Activated CD8-positive, alpha-beta memory T cell treated with anti-CD3 and anti-CD28 coated beads for 1 hour (primary cell): ENCODE data around the gene OR2W1.
A peak's percentile ranks its signal among the peaks of the same experiment; 100 is the strongest.

Experiments used
- DNase-seq, 2 donors: peaks; one replicate each; pipeline ENCODE4 v3.0.0-alpha.2; 2020; ENCODE audit warnings: low read depth in 1 of 2; ENCODE audit errors: extremely low read depth in 1 of 2

Gene OR2W1, protein sequence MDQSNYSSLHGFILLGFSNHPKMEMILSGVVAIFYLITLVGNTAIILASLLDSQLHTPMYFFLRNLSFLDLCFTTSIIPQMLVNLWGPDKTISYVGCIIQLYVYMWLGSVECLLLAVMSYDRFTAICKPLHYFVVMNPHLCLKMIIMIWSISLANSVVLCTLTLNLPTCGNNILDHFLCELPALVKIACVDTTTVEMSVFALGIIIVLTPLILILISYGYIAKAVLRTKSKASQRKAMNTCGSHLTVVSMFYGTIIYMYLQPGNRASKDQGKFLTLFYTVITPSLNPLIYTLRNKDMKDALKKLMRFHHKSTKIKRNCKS

GRCh38 chr6:29045075-29045474 is at the start of gene OR2W1:
TSS of gene OR2W1 (minus strand) at chr6:29045175. CDS start at chr6:29045175, 0 bp downstream.
- DNase-seq: no peak

DNA sequence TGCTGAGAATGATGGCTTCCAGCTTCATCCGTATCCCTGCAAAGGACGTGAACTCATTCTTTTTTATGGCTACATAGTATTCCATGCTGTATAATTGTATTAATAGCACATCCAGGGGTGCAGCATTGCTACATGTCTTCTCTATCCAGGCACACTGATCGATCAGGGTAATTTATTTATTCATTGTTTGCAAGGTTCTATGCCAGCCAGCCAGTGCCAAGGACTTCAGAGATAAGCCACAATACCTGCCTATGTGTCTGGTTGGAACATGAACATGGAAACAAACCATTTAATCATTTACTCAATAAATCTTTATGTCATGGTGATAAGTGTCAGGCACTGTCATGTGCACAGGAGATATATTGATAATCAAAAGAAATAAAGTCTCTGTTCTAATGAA is 48.0 kb upstream of the OR2W1 start:
- DNase-seq: no peak

DNA sequence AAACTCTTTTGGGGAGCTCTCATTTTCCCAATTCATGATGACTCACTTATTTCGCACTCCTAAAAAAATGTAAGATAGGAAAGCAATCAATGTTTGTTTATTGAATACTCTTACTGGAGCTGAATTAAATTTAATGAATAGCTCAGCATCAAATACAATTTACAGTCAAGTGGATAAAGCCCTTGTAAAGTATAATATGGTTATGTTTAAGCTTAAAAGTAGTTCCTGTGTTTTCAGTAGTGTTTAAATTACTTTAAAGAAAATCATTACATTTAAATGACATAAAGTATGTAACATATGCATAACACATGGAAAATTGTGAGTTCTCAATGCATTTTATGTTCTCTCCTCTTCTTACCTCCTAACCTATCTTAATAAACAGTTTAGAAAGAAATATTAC is 42.2 kb upstream of the OR2W1 start, which contains the start of gene OR2B3:
Gene OR2B3, minus strand, starts transcription at position 101 of the 400 bp plus-strand sequence. Its CDS starts 65 bp downstream, at position 36.
- no peak for DNase-seq

- no peak for DNase-seq
These were observed 37.5 kb upstream of the OR2W1 start for GRCh38 chr6:29082457-29082856.

DNA sequence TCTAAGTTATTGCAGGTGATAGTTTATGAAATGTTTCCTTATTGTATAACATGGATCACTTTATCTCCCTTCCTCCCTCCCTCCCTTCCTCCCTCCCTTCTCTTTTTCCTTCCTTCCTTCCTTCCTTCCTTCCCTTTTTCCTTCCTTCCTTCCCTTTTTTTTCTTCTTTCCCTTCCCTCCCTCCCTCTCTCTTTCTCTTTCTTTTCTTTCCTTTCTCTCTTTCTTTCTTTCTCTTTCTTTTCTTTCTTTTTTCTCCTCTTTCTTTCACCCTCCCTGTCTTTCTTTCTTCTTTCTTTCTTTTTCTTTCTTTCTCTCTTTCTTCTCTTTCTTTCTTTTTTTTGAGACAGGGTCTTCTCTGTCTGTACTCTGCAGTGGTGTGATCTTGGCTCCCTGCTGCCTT is 36.3 kb upstream of the OR2W1 start:
- DNase-seq: no peak

- no peak for DNase-seq
These were observed 34.2 kb upstream of the OR2W1 start for GRCh38 chr6:29079203-29079602.

DNA sequence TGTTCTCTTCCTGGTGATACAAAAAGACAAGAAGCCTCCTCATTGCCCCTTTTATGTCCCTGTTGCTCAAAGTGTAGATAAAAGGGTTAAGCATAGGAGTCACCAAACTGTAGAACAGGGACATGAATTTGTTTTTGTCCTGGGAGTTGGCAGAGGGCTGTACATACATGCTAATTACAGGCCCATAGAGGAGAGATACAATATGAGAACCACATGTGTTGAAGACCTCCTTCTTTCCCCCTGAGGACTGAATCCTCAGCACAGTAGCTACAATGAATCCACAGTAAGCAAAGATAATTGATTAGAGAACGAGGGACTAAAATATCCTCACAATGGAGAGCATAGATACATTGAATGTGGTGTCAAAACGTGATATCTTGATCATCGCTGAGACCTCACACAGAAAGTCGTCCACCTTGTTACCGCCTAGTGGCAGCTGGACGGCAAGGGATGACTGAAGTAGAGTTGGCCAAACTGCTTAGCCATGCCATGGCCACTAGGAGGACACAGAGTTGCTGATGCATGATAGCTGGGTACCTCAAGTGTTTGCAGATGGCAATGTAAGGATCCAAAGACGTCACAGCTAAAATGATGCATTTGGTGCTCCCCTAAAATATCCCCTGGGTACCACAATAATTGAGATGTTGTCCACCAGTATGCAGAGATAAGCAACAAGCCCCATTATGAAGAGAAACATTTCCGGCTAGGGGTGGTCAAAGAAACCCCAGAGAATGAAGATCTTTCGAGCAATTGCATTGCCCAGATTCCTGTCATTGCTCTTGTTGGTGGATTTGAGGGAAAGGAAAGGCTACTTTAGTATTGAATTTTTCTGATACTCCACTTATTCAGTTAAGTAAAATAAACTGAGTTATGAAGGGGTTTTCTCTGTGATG is 27.1 kb upstream of the OR2W1 start:
- DNase-seq: no peak

DNA sequence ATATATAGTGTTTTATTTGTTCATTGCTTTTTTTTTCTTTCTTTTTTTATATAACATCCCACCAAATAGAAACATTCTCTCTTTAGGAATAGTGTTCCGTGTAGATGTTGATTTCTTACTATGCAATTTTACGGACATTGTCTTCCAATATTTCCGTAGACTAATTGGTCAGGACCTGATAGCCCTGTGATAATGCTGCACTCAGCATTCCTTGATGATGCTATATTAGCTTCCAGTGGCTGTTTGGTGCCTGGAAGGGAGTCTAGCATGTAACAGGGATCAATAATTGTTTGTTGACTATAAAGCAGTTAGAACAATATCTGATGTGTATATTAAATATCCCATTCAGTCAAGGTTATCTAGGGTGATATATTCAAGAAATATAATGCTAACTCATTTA is 6.7 kb upstream of the OR2W1 start:
- DNase-seq: no peak

GRCh38 chr6:29035951-29036350 is 9.0 kb downstream of the OR2W1 start:
- DNase-seq: no peak

DNA sequence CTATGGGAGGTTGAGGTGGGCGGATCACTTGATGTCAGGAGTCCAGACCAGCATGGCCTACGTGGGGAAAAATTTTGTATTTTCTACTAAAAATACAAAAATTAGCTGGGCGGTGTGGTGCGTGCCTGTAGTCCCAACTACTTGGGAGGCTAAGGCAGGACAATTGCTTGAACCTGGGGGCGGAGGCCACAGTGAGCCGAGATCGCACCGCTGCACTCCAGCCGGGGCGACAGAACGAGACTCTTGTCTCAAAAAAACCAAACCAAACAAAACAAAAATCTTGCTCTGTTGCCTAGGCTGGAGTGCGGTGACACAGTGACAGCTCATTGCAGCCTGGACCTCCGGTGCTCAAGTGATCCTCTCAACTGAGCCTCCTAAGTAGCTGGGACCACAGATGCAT is 16.2 kb downstream of the OR2W1 start:
- DNase-seq: no peak

GRCh38 chr6:29025927-29026585 is 18.9 kb downstream of the OR2W1 start:
- DNase-seq: no peak

DNA sequence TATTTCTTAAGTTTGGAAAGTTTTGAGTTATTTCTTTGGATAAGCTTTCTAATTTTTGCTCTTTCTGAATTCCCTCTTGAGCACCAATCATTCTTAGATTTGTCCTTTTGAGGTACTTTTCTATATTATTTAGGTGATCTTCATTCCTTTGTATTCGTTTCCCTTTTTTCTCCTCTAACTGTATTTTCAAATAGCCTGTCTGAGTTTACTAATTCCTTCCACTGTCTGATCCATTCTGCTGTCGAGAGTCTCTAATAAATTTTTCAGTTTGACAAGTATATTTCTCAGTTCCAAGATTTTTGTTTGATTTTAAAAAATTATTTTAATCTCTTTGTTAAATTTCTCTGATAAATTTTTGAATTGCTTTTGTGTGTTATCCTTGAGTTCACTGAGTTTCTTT is 23.5 kb downstream of the OR2W1 start:
- no peak for DNase-seq

DNA sequence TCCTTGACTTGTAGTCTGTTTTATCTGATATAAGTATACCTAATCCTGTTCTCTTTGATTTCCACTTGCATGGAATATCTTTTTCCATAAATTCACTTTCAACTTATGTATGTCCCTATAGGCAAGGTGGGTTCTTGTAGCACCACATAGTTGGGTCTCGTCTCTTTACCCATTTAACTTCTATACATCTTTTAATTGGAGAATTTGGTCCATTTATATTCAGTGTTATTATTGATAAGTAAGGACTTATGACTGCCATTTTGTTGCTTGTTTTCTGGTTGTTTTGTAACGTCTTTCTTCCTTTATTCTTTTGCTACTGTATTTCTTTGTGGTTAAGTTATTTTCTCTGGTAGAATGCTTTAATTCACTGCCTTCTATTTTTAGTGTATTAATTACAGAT is 25.3 kb downstream of the OR2W1 start:
- no peak for DNase-seq

GRCh38 chr6:29017428-29017802 is 27.6 kb downstream of the OR2W1 start:
- DNase-seq: no peak

DNA sequence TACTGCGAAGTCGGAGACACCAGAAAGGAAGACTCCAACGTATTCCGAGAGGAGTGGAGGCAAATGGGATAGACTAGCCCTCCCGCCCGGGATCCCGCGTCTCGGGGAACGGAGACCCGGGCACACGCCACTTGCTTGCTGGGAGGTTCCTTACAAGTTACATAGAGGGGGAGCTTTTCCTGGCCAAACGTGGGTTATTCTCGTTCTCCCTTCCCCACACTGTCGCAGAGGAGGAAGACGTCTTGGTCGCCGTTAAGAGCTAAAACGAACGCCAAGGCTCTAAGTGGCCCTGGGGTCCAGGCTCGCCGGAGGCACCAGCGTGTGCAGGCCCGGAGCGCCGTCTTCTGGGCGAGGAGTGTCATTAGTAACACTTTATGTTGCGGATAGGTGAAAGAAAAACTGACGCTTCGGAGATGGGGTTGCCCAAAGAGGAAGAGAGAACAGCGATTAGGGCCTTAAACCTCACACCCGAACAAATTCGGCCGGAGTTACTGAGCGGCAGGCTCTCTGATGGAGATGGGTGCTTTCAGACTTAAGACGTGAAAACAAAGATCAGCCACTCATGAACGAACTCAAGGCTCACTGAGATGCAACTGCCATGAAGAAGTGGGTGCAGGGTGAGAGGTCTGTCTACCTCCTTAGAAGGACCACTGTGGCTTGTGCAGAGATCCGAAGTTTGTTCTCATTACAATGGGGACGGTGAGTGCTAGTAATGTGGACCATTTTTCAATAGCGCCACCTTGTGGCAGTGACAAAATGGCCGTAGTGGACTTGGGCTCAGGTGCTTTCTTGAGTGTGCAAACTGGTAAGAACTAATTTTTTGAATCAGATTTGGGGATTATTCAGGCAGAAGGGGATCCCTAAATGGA is 28.2 kb downstream of the OR2W1 start:
- DNase-seq: peak; percentile 58 to 71

- DNase-seq: no peak
These were observed 30.0 kb downstream of the OR2W1 start for GRCh38 chr6:29014729-29015608.

DNA sequence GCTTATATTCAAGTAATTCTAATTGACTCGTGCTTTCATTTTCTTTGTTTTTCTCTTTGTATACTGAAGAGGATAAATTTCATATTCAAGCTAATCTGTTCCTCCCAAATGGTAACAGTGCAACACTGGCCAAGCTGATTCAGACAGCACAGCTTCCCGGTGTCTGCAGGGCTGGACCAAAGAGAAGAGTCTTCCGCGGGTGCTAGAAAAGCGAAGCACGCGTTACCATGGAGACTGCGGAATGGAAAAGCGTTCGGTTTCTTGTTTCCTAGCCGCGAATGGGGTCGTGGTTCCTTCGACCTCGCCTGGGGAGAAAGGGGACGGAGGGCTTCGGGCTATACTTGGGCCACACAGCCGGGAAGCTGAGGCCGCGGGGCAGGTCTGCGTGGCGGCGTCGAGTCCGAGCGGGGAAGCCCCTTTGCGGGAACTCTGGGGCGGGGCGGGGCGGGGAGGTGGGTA is 33.7 kb downstream of the OR2W1 start:
- peak in 1 of 2 donors; percentile 19 for DNase-seq

DNA sequence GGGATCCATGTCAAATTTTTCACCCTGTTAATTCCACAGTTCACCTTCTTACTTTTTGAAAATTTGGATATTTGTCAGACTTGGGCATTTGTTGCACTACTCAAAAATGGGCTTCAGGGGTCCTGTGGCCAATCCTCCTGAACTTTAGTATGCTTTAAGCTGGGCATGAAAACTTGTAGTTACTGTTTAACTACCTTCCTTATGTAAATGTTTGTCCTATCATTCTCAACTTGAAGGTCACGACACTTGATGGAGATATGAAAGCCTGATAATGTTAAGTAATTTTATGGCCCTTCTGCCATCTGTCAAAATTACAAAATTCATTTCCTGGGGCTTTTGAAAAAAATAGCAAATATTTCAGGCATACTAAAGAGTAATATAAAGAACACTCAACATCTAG is 35.6 kb downstream of the OR2W1 start:
- no peak for DNase-seq

DNA sequence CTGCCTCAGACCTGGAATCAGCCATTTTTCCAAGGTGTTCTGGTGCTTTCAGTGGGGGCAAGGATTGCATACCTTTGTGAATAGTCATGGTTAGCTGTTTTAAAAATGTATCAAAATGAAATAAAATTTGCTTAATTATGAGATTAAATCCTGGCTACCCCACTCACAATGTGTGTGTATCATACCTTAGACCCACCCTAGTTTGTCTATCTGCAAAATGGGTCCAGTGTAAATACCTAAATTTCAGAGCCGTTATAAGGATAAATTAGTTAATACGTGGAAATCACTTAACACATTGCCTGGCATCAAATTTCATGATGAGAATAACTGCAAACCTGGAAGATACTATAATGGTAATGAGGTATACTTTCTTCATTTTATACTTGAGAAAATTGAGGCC is 36.9 kb downstream of the OR2W1 start:
- no peak for DNase-seq
